ENCODE results near the gene CELSR1. TPM values are rescaled to one million over a fixed set of nuclear protein-coding genes. Genes with fewer than 3 reads are reported as not detected.

Gene CELSR1
- total RNA-seq, 1 experiment from 2014 or later = 19.6 TPM

DNA sequence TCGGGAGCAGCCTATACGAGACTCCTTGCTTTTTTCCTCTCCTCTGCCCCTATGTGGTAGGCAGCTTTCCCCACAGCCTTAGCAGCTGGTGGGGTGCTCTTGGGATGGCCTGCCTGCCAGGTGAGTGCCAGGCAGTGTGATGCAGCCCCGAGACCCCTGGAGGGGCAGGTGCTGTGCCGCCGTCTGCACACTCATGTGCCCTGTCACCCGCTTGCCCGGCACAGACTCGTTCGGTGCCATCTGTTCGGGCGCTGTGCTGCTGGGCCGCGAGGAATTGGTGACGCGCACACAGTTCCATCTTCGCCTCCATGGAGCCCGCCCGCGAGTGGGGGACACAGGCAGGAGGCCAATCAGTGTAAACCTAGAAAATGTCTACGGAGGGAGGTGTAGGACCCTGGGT, 186.8 kb downstream of the CELSR1 start:
- ATAC-seq = no peak
- CTCF ChIA-PET = no interaction called here
- no peaks in the 10 kb centered on the region for H3K27me3 ChIP-seq (ENCODE audit: insufficient read depth, low read length)
- POLR2A ChIA-PET = no interaction called here
- peaks cover 13 to 14% of the 10 kb centered on the region in 2 experiments for H3K4me1 ChIP-seq (ENCODE audit: control insufficient read depth in 1 of 2, insufficient read depth in 2 of 2, low read length in 2 of 2)
- no peak overlapping the region for H3K9ac ChIP-seq (ENCODE audit: low read length)
- no peaks in the 10 kb centered on the region for H3K9me2 ChIP-seq (ENCODE audit: insufficient read depth)
- no TSS peak for BruUV-seq (replicated peaks)
- peaks cover 5% of the 10 kb centered on the region; the same call in 1 of the 2 replicates for H4K20me1 ChIP-seq (ENCODE audit: insufficient read depth)
- no peak overlapping the region for H3K27ac ChIP-seq (ENCODE audit: low read depth, low read length)
- H3K79me2 ChIP-seq (ENCODE audit: insufficient read depth, low read length) = peaks cover 31% of the 10 kb centered on the region; the same call in 1 of the 2 replicates
- no peak for DNase-seq (ENCODE audit: low read depth, low spot score)
- H3K4me3 ChIP-seq (replicated peaks in 1 of 2; ENCODE audit: low read depth in 1 of 2, low read length in 2 of 2) = no peak overlapping the region
- H3K36me3 ChIP-seq (ENCODE audit: control insufficient read depth in 1 of 2, insufficient read depth in 2 of 2, low read length in 2 of 2) = peaks cover 45 to 61% of the 10 kb centered on the region in 2 experiments
- H3K4me2 ChIP-seq (ENCODE audit: low read length) = no peak overlapping the region
- TF ChIP-seq, protein P1, sequence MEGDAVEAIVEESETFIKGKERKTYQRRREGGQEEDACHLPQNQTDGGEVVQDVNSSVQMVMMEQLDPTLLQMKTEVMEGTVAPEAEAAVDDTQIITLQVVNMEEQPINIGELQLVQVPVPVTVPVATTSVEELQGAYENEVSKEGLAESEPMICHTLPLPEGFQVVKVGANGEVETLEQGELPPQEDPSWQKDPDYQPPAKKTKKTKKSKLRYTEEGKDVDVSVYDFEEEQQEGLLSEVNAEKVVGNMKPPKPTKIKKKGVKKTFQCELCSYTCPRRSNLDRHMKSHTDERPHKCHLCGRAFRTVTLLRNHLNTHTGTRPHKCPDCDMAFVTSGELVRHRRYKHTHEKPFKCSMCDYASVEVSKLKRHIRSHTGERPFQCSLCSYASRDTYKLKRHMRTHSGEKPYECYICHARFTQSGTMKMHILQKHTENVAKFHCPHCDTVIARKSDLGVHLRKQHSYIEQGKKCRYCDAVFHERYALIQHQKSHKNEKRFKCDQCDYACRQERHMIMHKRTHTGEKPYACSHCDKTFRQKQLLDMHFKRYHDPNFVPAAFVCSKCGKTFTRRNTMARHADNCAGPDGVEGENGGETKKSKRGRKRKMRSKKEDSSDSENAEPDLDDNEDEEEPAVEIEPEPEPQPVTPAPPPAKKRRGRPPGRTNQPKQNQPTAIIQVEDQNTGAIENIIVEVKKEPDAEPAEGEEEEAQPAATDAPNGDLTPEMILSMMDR (IDR thresholded peaks at IDR 0.05 in 2 of 3, conservative IDR thresholded peaks at IDR 0.05 in 1 of 3; ENCODE audit: borderline replicate concordance in 1 of 3, insufficient read depth in 1 of 3, low read depth in 2 of 3, low read length in 2 of 3) = no peak
- no peak for TF ChIP-seq EGR1 (IDR thresholded peaks at IDR 0.05; ENCODE audit: low read depth)
- TF ChIP-seq, protein P2, sequence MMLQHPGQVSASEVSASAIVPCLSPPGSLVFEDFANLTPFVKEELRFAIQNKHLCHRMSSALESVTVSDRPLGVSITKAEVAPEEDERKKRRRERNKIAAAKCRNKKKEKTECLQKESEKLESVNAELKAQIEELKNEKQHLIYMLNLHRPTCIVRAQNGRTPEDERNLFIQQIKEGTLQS (IDR thresholded peaks at IDR 0.05) = no peak
- no peak for TF ChIP-seq POLR2A (IDR thresholded peaks at IDR 0.05; ENCODE audit: borderline replicate concordance, extremely low read depth, insufficient read depth, insufficient read length)
- TF ChIP-seq SRF (IDR thresholded peaks at IDR 0.05; ENCODE audit: low read depth) = no peak
- TF ChIP-seq, protein P3, sequence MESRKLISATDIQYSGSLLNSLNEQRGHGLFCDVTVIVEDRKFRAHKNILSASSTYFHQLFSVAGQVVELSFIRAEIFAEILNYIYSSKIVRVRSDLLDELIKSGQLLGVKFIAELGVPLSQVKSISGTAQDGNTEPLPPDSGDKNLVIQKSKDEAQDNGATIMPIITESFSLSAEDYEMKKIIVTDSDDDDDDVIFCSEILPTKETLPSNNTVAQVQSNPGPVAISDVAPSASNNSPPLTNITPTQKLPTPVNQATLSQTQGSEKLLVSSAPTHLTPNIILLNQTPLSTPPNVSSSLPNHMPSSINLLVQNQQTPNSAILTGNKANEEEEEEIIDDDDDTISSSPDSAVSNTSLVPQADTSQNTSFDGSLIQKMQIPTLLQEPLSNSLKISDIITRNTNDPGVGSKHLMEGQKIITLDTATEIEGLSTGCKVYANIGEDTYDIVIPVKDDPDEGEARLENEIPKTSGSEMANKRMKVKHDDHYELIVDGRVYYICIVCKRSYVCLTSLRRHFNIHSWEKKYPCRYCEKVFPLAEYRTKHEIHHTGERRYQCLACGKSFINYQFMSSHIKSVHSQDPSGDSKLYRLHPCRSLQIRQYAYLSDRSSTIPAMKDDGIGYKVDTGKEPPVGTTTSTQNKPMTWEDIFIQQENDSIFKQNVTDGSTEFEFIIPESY (IDR thresholded peaks at IDR 0.05; ENCODE audit: extremely low read depth, insufficient replicate concordance, low read length) = no peak
- TF ChIP-seq SIN3A (IDR thresholded peaks at IDR 0.05; ENCODE audit: low read depth) = no peak
- no peak for TF ChIP-seq TCF7L2 (IDR thresholded peaks at IDR 0.05; ENCODE audit: borderline replicate concordance, extremely low read depth, insufficient read depth, insufficient read length)
- no peak for TF ChIP-seq POLR2AphosphoS5 (IDR thresholded peaks at IDR 0.05; ENCODE audit: low read depth, low read length)
- no peak for TF ChIP-seq ELF1 (IDR thresholded peaks at IDR 0.05; ENCODE audit: borderline replicate concordance, low read depth)
- TF ChIP-seq, protein P4, sequence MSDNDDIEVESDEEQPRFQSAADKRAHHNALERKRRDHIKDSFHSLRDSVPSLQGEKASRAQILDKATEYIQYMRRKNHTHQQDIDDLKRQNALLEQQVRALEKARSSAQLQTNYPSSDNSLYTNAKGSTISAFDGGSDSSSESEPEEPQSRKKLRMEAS (IDR thresholded peaks at IDR 0.05) = no peak
- no peak for TF ChIP-seq YY1 (IDR thresholded peaks at IDR 0.05; ENCODE audit: extremely low read depth, insufficient replicate concordance, low read depth, low read length)
- TF ChIP-seq FOSL1 (IDR thresholded peaks at IDR 0.05; ENCODE audit: low read depth) = no peak
- no peak for TF ChIP-seq EZH2 (IDR thresholded peaks at IDR 0.05)
- TF ChIP-seq SP1 (IDR thresholded peaks at IDR 0.05; ENCODE audit: low read depth) = no peak
- H3K9me3 ChIP-seq (ENCODE audit: control insufficient read depth in 1 of 2, insufficient read depth in 1 of 2, low read depth in 1 of 2, low read length in 2 of 2) = no peaks in the 10 kb centered on the region
- no peak overlapping the region for H2AFZ ChIP-seq (ENCODE audit: low read depth, low read length, poor library complexity, severe bottlenecking)
- RAD21 ChIA-PET (ENCODE audit: low non-redundant PET in 1 of 2, low total read pairs in 2 of 2, uncharacterized antibody in 2 of 2, unreplicated experiment in 2 of 2) = no interaction called here
- intact Hi-C loops (cut with micrococcal nuclease) = no loop called here
